Pancreas (tissue), 10 donors: ENCODE data around the gene ZNF536. TPM values are rescaled to one million over a fixed set of nuclear protein-coding genes. Genes with fewer than 3 reads are reported as not detected.
"Not testable (repeated sequence)": the region's sequence is repeated elsewhere in the genome, so short reads cannot be mapped to it uniquely, and the experiment has no call there.

ENCODE experiments used
- ATAC-seq, 4 donors: fragments of 200-7000 bp; cut with Tn5 transposase; one replicate each; pipeline versions ENCODE4 v1.8.0 to v1.9.1; 2020; ENCODE audit warnings: mild to moderate bottlenecking in 4 of 4, moderate library complexity in 4 of 4
- DNase-seq, 6 donors: peaks; one replicate each; pipeline ENCODE4 v3.0.0-alpha.2; 2020
- FAIRE-seq: peaks from 2 replicates; lab custom pipeline; 2012; peaks lifted over from hg19 to GRCh38; lab: Jason Lieb, UNC
- H3K27ac ChIP-seq, 4 donors: fragments of 200-600 bp; sonication (generic); 1 replicate in 3 of 4; 2 replicates in 1 of 4; pipeline versions ENCODE4 v1.5.0 to v1.8.0; 2020
- H3K27me3 ChIP-seq, 4 donors: fragments of 200-600 bp; one replicate each; pipeline ENCODE4 v1.8.0; 2021
- H3K36me3 ChIP-seq, 3 donors: fragments of 200-600 bp; sonication (generic) in 1 of 3; one replicate each; pipeline versions ENCODE4 v1.5.0 to v1.8.0; 2020 to 2021
- H3K4me1 ChIP-seq, 3 donors: fragments of 200-600 bp; one replicate each; pipeline ENCODE4 v1.8.0; 2021
- H3K4me3 ChIP-seq, 4 donors: fragments of 200-600 bp; sonication (generic) in 2 of 4; one replicate each; pipeline versions ENCODE4 v1.5.0 to v1.8.0; 2020 to 2021
- H3K9me3 ChIP-seq, 4 donors: fragments of 200-600 bp; one replicate each; pipeline ENCODE4 v1.8.0; 2021
- WGBS, 2 donors: extraction: QIAGEN DNeasy Blood & Tissue Kit; methylation state at CpG; one replicate each; pipeline ENCODE4 v1.1.7; 2013; 5-methylcytosine and 5-hydroxymethylcytosine counted together
- intact Hi-C, 3 donors: fragments of 100-400 bp; cut with DNase I; formaldehyde crosslinking; loops; one replicate each; pipeline versions ENCODE4 v1.11.1 to v1.14.2; 2022
- polyA plus RNA-seq, 2 donors: library from polyadenylated mRNA; stranded (reverse); fragments of 200-250 nt; gene quantifications; one replicate each; pipeline ENCODE4 v1.2.3, GENCODE V29; 2013
- total RNA-seq, 6 donors: library from RNA; stranded (reverse); fragmentation: NEBNext Ultra II Directional in 4 of 6; extraction: Animal tissue kit (Norgen Biotek cat#: 25700) in 4 of 6; gene quantifications; one replicate each; pipeline versions ENCODE4 v1.2.1 to v1.2.4, GENCODE V29; 2021 to 2023
- TF ChIP-seq, protein P1 (sequence below), 4 donors: fragments of 200-600 bp; sonication (generic) in 3 of 4; IDR thresholded peaks; one replicate each; pipeline versions ENCODE4 v1.5.0 to v1.8.0; 2021; ENCODE audit warnings: antibody characterized with exemption in 4 of 4
- donor health status: healthy with polysubstance abuse.
- donor health status: DM: no; HTN: no; CAD: no; lungs with moderate emphysema.
- donor health status: DM: no; HTN: no; CAD: no.
- donor health status: control.
- donor health status: control.
- donor health status: Bipolar disorder and iron deficiency.
- donor health status: DM: yes; HTN: yes; CAD: no.
- donor health status: DM: no; HTN: no; CAD: no.
- donor health status: DM: no; HTN: no; CAD: no.
- donor health status: DM: yes; HTN: yes; CAD: no.

The ZNF536 gene
- total and polyA plus RNA-seq, 8 donors: 0.06 to 1.7 (median 0.13) TPM

DNA sequence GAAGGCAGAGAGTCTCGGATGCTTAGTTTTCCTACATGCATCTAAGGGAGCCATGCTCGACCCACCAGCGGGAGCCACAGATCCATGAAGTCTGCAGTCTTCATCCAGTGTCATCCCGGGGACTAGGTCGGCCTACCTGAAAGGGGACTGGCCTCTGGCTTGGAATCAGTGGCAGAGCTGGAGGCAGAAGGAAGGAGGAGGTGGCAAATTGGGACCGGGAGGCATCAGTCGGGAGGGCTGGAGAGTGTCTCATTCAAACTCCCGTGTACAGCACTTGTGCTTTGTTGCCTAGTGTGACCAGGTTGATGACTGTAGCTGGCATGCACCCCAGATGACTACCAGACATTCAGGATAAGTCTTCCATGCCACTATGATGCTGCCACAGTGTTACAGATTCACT is 26.5 kb upstream of the ZNF536 start:
- Histone ChIP-seq H3K4me1 (no peaks in the 10 kb centered on the region), H3K9me3 (no peaks in the 10 kb centered on the region), H3K4me3 (no peak overlapping the region), H3K36me3 (no peaks in the 10 kb centered on the region), H3K27me3 (no peaks in the 10 kb centered on the region), H3K27ac (no peak overlapping the region)
- TF ChIP-seq, protein P1, sequence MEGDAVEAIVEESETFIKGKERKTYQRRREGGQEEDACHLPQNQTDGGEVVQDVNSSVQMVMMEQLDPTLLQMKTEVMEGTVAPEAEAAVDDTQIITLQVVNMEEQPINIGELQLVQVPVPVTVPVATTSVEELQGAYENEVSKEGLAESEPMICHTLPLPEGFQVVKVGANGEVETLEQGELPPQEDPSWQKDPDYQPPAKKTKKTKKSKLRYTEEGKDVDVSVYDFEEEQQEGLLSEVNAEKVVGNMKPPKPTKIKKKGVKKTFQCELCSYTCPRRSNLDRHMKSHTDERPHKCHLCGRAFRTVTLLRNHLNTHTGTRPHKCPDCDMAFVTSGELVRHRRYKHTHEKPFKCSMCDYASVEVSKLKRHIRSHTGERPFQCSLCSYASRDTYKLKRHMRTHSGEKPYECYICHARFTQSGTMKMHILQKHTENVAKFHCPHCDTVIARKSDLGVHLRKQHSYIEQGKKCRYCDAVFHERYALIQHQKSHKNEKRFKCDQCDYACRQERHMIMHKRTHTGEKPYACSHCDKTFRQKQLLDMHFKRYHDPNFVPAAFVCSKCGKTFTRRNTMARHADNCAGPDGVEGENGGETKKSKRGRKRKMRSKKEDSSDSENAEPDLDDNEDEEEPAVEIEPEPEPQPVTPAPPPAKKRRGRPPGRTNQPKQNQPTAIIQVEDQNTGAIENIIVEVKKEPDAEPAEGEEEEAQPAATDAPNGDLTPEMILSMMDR (IDR thresholded peaks at IDR 0.05): no peak
- no peak for DNase-seq
- ATAC-seq: no peak
- 73 to 89% methylated on average over 8 of the region's 8 CpGs for WGBS, 2 donors
- intact Hi-C loops: no loop called here
- no peak for FAIRE-seq

DNA sequence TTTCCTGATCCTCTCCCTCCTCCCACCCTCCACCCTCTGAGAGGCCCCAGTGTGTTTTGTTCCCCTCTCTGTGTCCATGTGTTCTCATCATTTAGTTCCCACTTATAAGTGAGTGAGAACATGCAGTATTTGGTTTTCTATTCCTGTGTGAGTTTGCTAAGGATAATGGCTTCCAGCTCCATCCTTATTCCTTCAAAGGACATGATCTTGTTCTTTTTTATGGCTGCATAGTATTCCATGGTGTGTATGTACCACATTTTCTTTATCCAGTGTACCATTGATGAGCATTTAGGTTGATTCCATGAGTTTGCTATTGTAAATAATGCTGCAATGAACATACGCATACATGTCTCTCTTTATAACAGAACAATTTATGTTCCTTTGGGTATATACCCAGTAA is 25.7 kb upstream of the ZNF536 start:
- intact Hi-C loops, FAIRE-seq, H3K9me3 ChIP-seq, DNase-seq, H3K36me3 ChIP-seq, H3K4me3 ChIP-seq, ATAC-seq, H3K27me3 ChIP-seq, H3K4me1 ChIP-seq, H3K27ac ChIP-seq: not testable (repeated sequence)
- 92 to 100% methylated on average over 1 of the region's 1 CpG for whole genome bisulfite sequencing, 2 donors

DNA sequence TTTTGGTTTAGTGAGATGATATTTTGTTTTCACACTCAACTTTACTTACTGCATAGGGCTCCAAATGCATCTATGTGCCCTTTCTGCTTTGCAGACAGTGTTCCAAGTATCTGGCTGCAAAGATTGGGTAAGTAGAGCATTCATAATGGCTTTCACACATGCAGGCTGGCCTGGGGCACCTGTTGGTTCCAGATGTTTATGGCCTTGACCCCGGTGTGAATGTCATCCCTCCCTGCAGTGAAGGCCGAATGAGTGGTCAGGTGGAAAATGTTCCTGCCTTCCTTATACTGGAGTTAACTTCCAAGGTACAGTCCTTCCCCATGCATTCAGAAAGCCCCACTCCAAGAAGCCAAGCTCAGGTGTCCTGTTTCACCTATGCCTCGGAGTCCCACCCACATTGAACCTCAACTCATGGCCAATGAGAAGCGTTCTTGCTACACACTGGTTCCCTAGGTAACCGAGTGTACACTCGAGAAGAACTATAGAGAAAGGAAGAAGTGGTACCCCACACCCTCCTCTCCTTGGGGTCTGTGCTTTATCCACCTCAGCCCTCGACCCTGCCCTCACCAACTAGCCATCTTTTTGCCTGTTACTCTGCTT is 23.0 kb upstream of the ZNF536 start:
- no peak for ATAC-seq
- no peaks in the 10 kb centered on the region for H3K4me1 ChIP-seq
- DNase-seq: no peak
- intact Hi-C loops: no loop called here
- no peaks in the 10 kb centered on the region for H3K27me3 ChIP-seq
- TF ChIP-seq, protein P1 (IDR thresholded peaks at IDR 0.05): no peak
- H3K36me3 ChIP-seq: no peaks in the 10 kb centered on the region
- WGBS, 2 donors: 37 to 57% methylated on average over 7 of the region's 7 CpGs
- no peaks in the 10 kb centered on the region for H3K9me3 ChIP-seq
- H3K4me3 ChIP-seq: no peak overlapping the region
- H3K27ac ChIP-seq: no peak overlapping the region
- no peak for FAIRE-seq

DNA sequence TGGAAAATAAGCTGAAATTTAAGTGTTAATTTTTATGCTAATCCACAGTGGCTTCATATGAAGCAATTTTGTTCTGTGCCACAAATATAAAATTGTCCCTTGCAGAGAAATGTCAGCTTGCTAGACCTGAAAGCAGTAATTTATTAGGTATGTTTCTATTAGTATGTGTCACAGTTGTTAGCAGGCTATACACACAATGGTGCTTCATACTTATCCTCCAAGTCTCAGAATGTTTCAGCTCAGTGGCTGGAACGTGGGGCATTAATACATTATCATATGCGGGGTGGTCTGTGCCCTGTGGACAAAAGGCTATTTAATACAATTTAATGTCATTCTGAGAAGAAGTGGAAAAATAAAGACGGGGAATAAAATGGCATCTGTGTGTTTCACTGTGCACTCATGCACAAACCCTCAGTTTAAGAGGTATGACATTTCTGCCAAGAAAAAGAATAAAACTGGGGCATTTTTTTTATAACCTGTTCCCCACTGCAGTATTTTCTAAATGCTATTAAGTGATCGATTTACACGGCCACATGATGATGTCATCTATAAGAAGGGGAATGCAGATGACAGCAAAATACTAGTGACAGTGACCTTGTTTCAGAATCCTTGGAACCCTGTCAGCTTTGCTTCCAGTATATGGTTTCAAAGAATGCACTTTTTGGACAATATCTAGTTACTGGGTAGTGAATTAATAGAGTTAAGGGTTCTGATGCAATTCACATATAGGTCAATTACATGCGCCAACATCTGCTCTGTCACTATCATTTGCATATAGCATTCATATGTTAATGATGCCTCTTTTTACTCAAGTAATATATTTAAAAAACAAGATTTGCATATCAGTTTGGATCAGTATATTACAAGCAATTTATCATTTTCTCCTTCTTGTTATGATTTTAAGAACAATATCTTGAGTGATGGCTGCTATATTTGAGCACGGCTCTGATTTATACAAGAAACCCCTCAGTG is 21.2 kb upstream of the ZNF536 start:
- H3K9me3 ChIP-seq: no peaks in the 10 kb centered on the region
- ATAC-seq (no peak), DNase-seq (no peak), FAIRE-seq (no peak)
- TF ChIP-seq, protein P1 (IDR thresholded peaks at IDR 0.05): no peak
- no peak overlapping the region for H3K4me3 ChIP-seq
- H3K27me3 ChIP-seq: no peaks in the 10 kb centered on the region
- 43 to 47% methylated on average over 7 of the region's 7 CpGs for WGBS, 2 donors
- H3K36me3 ChIP-seq: no peaks in the 10 kb centered on the region
- H3K4me1 ChIP-seq: no peaks in the 10 kb centered on the region
- H3K27ac ChIP-seq: no peak overlapping the region
- intact Hi-C loops: no loop called here

DNA sequence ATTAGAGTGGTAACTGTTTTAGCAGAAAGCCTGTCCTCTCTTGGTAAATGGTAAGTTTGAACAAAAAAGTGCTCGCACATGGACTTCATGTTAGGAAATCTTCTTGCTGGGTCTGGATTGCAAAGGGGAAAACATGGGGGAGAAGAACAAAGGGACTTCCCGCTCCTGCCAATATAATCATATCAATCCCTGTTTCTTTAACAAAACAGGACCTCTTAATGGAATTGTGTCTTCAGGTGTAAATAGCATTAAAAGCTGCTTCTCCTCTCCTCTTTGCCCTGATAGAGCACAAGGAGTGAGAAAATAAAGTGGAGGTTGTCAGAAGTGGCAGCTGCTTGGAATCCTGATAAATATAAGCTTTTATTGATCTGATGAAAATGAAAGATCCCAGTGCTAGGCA is 20.4 kb upstream of the ZNF536 start:
- Histone ChIP-seq H3K27me3 (no peaks in the 10 kb centered on the region), H3K4me1 (no peaks in the 10 kb centered on the region), H3K36me3 (no peaks in the 10 kb centered on the region), H3K27ac (no peak overlapping the region), H3K4me3 (no peak overlapping the region), H3K9me3 (no peaks in the 10 kb centered on the region)
- DNase-seq (no peak), ATAC-seq (no peak), FAIRE-seq (no peak)
- 43% methylated on average over 2 of the region's 2 CpGs for WGBS, 2 donors
- TF ChIP-seq, protein P1 (IDR thresholded peaks at IDR 0.05): no peak
- intact Hi-C loops: no loop called here
